ENCODE data around the gene DTNB. TPM values are rescaled to one million over a fixed set of nuclear protein-coding genes. Genes with fewer than 3 reads are reported as not detected.
A peak's percentile ranks its signal among the peaks of the same experiment; 100 is the strongest.

DTNB gene
- total and polyA plus RNA-seq, 2 donors (not counting 1 experiment from before 2014, with no cell fraction given): 25.7 to 37.3 TPM

- POLR2A ChIA-PET: interaction anchor here (0.6 kb wide), 1 partner anchor 443 kb away, joined by 6 read pairs; no protein-coding TSS in a partner anchor
- Mint-ChIP-seq H3K27ac (peak overlapping the region; percentile 61), H3K4me3 (no peak overlapping the region), H3K4me1 (peaks cover 19% of the 10 kb centered on the region), H3K9me3 (ENCODE audit: insufficient read depth) (no peaks in the 10 kb centered on the region), H3K27me3 (no peaks in the 10 kb centered on the region)
- Histone ChIP-seq H3K4me2 (replicated peaks; ENCODE audit: low read depth, low read length, poor library complexity, severe bottlenecking) (peak overlapping the region; percentile 41), H3K27ac (ENCODE audit: low read length in 2 of 2) (no peak overlapping the region), H4K20me1 (ENCODE audit: control insufficient read depth, insufficient read depth, low read length, poor library complexity, severe bottlenecking) (no peaks in the 10 kb centered on the region), H3K79me2 (ENCODE audit: control insufficient read depth, insufficient read depth, low read length) (no peaks in the 10 kb centered on the region), H3K27me3 (replicated peaks in 1 of 4; ENCODE audit: control extremely low read depth in 1 of 4, control insufficient read depth in 3 of 4, insufficient read depth in 4 of 4, low read length in 3 of 4) (no peaks in the 10 kb centered on the region), H2AFZ (ENCODE audit: insufficient read depth, low read depth, low read length, poor library complexity, severe bottlenecking) (no peak overlapping the region), H3K36me3 (replicated peaks in 1 of 2; ENCODE audit: control extremely low read depth in 1 of 2, control insufficient read depth in 1 of 2, extremely low read depth in 1 of 2, insufficient read depth in 2 of 2, low read length in 1 of 2) (peaks cover 0 to 1% of the 10 kb centered on the region in 2 experiments), H3K4me3 (ENCODE audit: control extremely low read depth in 1 of 5, extremely low read depth in 1 of 5, insufficient read depth in 1 of 5, low read depth in 2 of 5, low read length in 4 of 5) (no peak overlapping the region), H3K9ac (ENCODE audit: low read length) (no peak overlapping the region), H3K4me1 (ENCODE audit: control insufficient read depth in 2 of 2, insufficient read depth in 2 of 2, low read length in 2 of 2) (peaks cover 13% of the 10 kb centered on the region in 2 donors), H3K9me3 (ENCODE audit: control extremely low read depth in 1 of 3, control insufficient read depth in 2 of 3, insufficient read depth in 1 of 3, low read length in 2 of 3) (no peaks in the 10 kb centered on the region)
- WGBS (ENCODE audit: insufficient coverage): 92% methylated on average over 3 of the region's 5 CpGs
- DNase-seq (no peak), ATAC-seq (ENCODE audit: low read depth) (no peak)
- intact Hi-C loops (cut with micrococcal nuclease): no loop called here
- CTCF ChIA-PET: interaction anchor here (0.6 kb wide), 1 partner anchor 71 kb away, joined by 4 read pairs; no protein-coding TSS in a partner anchor
- TF ChIP-seq EZH2 (IDR thresholded peaks at IDR 0.05; ENCODE audit: borderline replicate concordance, insufficient read depth, low read depth, low read length, poor library complexity, severe bottlenecking) (no peak), CTCF (IDR thresholded peaks at IDR 0.05) (no peak)
Measured at GRCh38 chr2:25497229-25497917, 176.0 kb downstream of the DTNB start.

GRCh38 chr2:25494616-25495015, 178.8 kb downstream of the DTNB start:
- H3K36me3 ChIP-seq (replicated peaks in 1 of 2; ENCODE audit: control extremely low read depth in 1 of 2, control insufficient read depth in 1 of 2, extremely low read depth in 1 of 2, insufficient read depth in 2 of 2, low read length in 1 of 2): peaks cover 0 to 1% of the 10 kb centered on the region in 2 experiments
- intact Hi-C loops (cut with micrococcal nuclease): no loop called here
- no peak for DNase-seq
- H2AFZ ChIP-seq (ENCODE audit: insufficient read depth, low read depth, low read length, poor library complexity, severe bottlenecking): no peak overlapping the region
- H3K4me1 ChIP-seq (ENCODE audit: control insufficient read depth in 2 of 2, insufficient read depth in 2 of 2, low read length in 2 of 2): peaks cover 13% of the 10 kb centered on the region in 2 donors
- 100% methylated on average over 1 of the region's 2 CpGs for WGBS (ENCODE audit: insufficient coverage)
- H3K27ac Mint-ChIP-seq: no peak overlapping the region
- no peak for TF ChIP-seq EZH2 (IDR thresholded peaks at IDR 0.05; ENCODE audit: borderline replicate concordance, insufficient read depth, low read depth, low read length, poor library complexity, severe bottlenecking)
- TF ChIP-seq CTCF (IDR thresholded peaks at IDR 0.05): no peak
- H3K27me3 ChIP-seq (replicated peaks in 1 of 4; ENCODE audit: control extremely low read depth in 1 of 4, control insufficient read depth in 3 of 4, insufficient read depth in 4 of 4, low read length in 3 of 4): no peaks in the 10 kb centered on the region
- H3K9me3 ChIP-seq (ENCODE audit: control extremely low read depth in 1 of 3, control insufficient read depth in 2 of 3, insufficient read depth in 1 of 3, low read length in 2 of 3): no peaks in the 10 kb centered on the region
- H3K9me3 Mint-ChIP-seq (ENCODE audit: insufficient read depth): no peaks in the 10 kb centered on the region
- H3K4me2 ChIP-seq (replicated peaks; ENCODE audit: low read depth, low read length, poor library complexity, severe bottlenecking): no peak overlapping the region
- ATAC-seq (ENCODE audit: low read depth): no peak
- H3K27me3 Mint-ChIP-seq: no peaks in the 10 kb centered on the region
- ChIA-PET POLR2A (no interaction called here), CTCF (interaction anchor here (1.4 kb wide), 1 partner anchor 118 kb away, joined by 3 read pairs; no protein-coding TSS in a partner anchor)
- H3K4me3 ChIP-seq (ENCODE audit: control extremely low read depth in 1 of 5, extremely low read depth in 1 of 5, insufficient read depth in 1 of 5, low read depth in 2 of 5, low read length in 4 of 5): no peak overlapping the region
- peaks cover 22% of the 10 kb centered on the region for H3K4me1 Mint-ChIP-seq
- H4K20me1 ChIP-seq (ENCODE audit: control insufficient read depth, insufficient read depth, low read length, poor library complexity, severe bottlenecking): no peaks in the 10 kb centered on the region
- H3K4me3 Mint-ChIP-seq: no peak overlapping the region
- H3K9ac ChIP-seq (ENCODE audit: low read length): no peak overlapping the region
- no peaks in the 10 kb centered on the region for H3K79me2 ChIP-seq (ENCODE audit: control insufficient read depth, insufficient read depth, low read length)
- no peak overlapping the region for H3K27ac ChIP-seq (ENCODE audit: low read length in 2 of 2)

Data from B cell (primary cell).